ENCODE data around the gene ZNF213.

DNA sequence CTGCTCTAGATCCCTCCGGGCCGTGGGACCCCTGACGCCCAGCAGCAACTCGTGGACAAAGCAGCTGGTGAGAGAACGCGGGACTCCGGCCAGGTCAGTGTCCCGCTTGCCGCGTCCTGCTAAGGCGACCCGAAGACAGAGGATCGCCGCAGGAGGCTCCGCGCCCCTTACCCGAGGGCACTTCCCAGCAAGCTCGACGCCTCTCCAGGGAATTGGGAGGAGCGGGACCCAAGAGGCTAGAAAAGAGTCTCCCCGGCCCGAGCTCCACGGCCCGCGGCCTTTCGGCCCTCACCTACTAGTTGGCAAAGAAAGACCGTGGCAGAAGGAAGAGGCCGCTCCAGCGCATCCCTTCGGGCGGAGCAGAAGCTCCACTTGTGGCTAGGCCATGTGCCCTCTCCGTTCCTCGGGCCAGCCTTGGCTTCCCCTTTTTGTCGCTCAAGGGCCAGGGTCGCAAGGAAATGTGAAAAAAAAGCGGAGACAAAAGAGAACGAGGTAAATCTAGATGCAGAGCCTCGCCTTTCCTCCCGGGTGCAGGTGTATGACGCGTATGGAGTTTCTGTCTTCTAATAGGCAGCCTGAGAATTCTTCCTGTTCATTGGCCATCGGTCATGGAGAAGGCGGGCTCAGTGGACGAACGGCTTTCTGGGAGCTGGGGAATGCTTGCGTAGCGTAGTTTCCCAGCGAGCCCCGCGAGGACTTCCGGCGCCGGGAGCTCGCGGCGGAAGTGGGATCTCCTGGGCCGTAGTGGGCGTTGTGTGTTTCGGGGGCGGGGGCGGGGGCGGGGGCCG, at the start of gene ZNF213:
- TF ChIP-seq, protein P1, sequence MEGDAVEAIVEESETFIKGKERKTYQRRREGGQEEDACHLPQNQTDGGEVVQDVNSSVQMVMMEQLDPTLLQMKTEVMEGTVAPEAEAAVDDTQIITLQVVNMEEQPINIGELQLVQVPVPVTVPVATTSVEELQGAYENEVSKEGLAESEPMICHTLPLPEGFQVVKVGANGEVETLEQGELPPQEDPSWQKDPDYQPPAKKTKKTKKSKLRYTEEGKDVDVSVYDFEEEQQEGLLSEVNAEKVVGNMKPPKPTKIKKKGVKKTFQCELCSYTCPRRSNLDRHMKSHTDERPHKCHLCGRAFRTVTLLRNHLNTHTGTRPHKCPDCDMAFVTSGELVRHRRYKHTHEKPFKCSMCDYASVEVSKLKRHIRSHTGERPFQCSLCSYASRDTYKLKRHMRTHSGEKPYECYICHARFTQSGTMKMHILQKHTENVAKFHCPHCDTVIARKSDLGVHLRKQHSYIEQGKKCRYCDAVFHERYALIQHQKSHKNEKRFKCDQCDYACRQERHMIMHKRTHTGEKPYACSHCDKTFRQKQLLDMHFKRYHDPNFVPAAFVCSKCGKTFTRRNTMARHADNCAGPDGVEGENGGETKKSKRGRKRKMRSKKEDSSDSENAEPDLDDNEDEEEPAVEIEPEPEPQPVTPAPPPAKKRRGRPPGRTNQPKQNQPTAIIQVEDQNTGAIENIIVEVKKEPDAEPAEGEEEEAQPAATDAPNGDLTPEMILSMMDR (IDR thresholded peaks at IDR 0.05): peak in 2 of 6 experiments; percentile 6 to 15
- TF ChIP-seq POLR2A (IDR thresholded peaks at IDR 0.05): peak; percentile 76 to 88

Measured in adrenal gland (tissue), 5 donors.